HCT116 (cell line): Measurements from ENCODE around the gene AHI1.

Experiments
- CEBPB ChIP-seq: IDR thresholded peaks from 2 replicates; pipeline ENCODE4 v1.6.1; 2012; ENCODE audit warnings: low read depth
- CTCF ChIP-seq, 3 experiments: fragments of 200-600 bp in 1 of 3; sonication (generic) in 1 of 3; IDR thresholded peaks in 2 of 3; conservative IDR thresholded peaks in 1 of 3; 2 replicates each; pipeline ENCODE4 v1.5.1; 2012 to 2017; ENCODE audit warnings: low read depth in 2 of 3, low read length in 2 of 3, antibody characterized with exemption in 1 of 3, borderline replicate concordance in 1 of 3, control low read depth in 1 of 3, mild to moderate bottlenecking in 1 of 3, mixed read lengths in 1 of 3, mixed run types in 1 of 3, moderate library complexity in 1 of 3; ENCODE audit not compliant: insufficient read depth in 1 of 3
- EGR1 ChIP-seq: IDR thresholded peaks from 2 replicates; pipeline ENCODE4 v1.6.1; 2012; ENCODE audit warnings: low read depth
- EZH2 ChIP-seq: fragments of 200-600 bp; sonication (generic); IDR thresholded peaks from 2 replicates; pipeline ENCODE4 v1.6.1; 2017; ENCODE audit warnings: antibody characterized with exemption, mixed run types
- POLR2A ChIP-seq: IDR thresholded peaks from 2 replicates; pipeline ENCODE4 v1.7.0; 2011; ENCODE audit warnings: borderline replicate concordance; ENCODE audit not compliant: insufficient read depth, insufficient read length; ENCODE audit errors: extremely low read depth
- POLR2AphosphoS5 ChIP-seq: IDR thresholded peaks from 2 replicates; pipeline ENCODE4 v1.6.1; 2011; ENCODE audit warnings: mild to moderate bottlenecking, low read depth, low read length, moderate library complexity
- SIN3A ChIP-seq: IDR thresholded peaks from 2 replicates; pipeline ENCODE4 v1.6.1; 2012; ENCODE audit warnings: low read depth
- TCF7L2 ChIP-seq: IDR thresholded peaks from 2 replicates; pipeline ENCODE4 v1.7.0; 2011; ENCODE audit warnings: borderline replicate concordance, inconsistent platforms; ENCODE audit not compliant: insufficient read depth, insufficient read length; ENCODE audit errors: extremely low read depth
- YY1 ChIP-seq: IDR thresholded peaks from 2 replicates; pipeline ENCODE4 v1.6.1; 2011; ENCODE audit warnings: low read length, low read depth, moderate library complexity, mild to moderate bottlenecking; ENCODE audit not compliant: insufficient replicate concordance; ENCODE audit errors: extremely low read depth

GRCh38 chr6:135358251-135358821 is 139.2 kb downstream of the AHI1 start:
- TF ChIP-seq YY1 (no peak), CTCF (IDR thresholded peaks at IDR 0.05 in 2 of 3, conservative IDR thresholded peaks at IDR 0.05 in 1 of 3; ENCODE audit: borderline replicate concordance in 1 of 3, insufficient read depth in 1 of 3, low read depth in 2 of 3, low read length in 2 of 3) (no peak), EGR1 (no peak), CEBPB (no peak), POLR2A (no peak), SIN3A (no peak), POLR2AphosphoS5 (no peak), TCF7L2 (no peak), EZH2 (no peak)
